ENCODE measurements around the gene TK1. TPM values are rescaled to one million over a fixed set of nuclear protein-coding genes. Genes with fewer than 3 reads are reported as not detected.
"Not testable (repeated sequence)": the region's sequence is repeated elsewhere in the genome, so short reads cannot be mapped to it uniquely, and the experiment has no call there.

The TK1 gene
- total RNA-seq, result 100 to 1,000 TPM; 121 to 136 TPM

DNA sequence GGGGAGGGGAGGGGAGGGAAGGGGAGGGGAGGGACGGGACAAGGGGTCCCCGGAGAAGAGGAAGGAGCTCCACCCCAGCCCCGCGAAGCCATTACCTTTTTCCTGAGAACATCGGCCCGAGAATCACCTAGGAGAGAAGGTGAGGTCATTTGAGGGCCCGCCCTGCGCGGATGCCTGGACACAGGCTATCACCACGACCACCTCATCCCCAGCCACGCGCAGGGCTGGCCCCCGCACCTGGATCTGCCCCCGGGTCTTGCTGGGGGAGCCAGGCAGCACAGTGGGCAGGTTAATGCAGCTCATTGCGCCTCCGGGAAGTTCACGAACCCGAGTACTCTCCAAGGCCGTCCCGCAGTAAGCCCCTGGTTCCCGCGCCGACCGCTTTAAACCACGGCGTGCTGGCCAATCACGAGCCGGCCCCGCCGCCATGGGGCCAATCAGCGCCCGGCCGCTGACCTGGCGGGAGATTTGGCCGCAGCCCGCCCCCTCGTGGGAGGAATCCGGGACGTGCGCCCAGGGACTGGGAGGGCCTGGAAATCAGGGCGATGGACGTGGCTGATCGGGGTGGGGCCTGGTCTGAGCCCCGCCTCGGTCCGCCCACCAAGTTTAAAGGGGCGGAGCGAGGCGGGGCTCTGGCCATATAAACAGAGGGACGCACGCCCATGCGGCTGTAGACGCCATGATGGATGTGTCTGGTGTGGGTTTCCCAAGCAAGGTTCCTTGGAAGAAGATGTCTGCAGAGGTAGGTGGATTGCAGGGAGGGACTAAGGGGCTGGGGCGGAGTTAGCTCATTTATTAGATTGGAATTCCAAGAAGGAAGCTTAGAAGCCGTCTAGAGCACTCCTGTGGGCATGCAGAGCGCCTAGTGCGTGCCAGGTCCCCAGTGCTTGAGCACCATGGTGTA is at the start of gene TK1, which contains the start of gene AFMID:
TK1 (minus strand) TSS at position 361 of the 904 bp plus-strand sequence; CDS start at position 303, 58 bp downstream.
AFMID (plus strand) TSS at position 671 of the 904 bp plus-strand sequence; CDS start at position 680, 9 bp downstream.
- CTCF ChIA-PET, result interaction anchor here (0.6 to 1.8 kb wide), 8 partner anchors 10 to 1204 kb away, joined by 3 to 17 read pairs (median 3); no protein-coding TSS in a partner anchor
- Mint-ChIP-seq H3K27me3 (no peaks in the 10 kb centered on the region), H3K36me3 (ENCODE audit: low read depth) (peaks cover 28% of the 10 kb centered on the region), H3K4me1 (peaks cover 45% of the 10 kb centered on the region), H3K27ac (peak within 1 kb of the TSS; percentile 88), H3K4me3 (peak within 1 kb of the TSS; percentile 78), H3K9me3 (no peaks in the 10 kb centered on the region)
- POLR2A ChIA-PET, result interaction anchor here (1.8 kb wide), 1 partner anchor 47 kb away, joined by 6 read pairs; no protein-coding TSS in a partner anchor
- DNase-seq, result peak; percentile 92

GRCh38 chr17:78235885-78236284 is 49.0 kb upstream of the TK1 start:
- no peaks in the 10 kb centered on the region for H3K36me3 Mint-ChIP-seq (ENCODE audit: low read depth)
- peaks cover 24% of the 10 kb centered on the region for H3K27me3 Mint-ChIP-seq
- H3K4me3 Mint-ChIP-seq, result no peak overlapping the region
- POLR2A ChIA-PET, result no interaction called here
- no peak for DNase-seq
- CTCF ChIA-PET, result interaction anchor here (0.6 to 3.6 kb wide), 6 partner anchors 8 to 100 kb away, joined by 3 to 27 read pairs (median 4); no protein-coding TSS in a partner anchor
- peaks cover 2% of the 10 kb centered on the region for H3K4me1 Mint-ChIP-seq
- H3K27ac Mint-ChIP-seq, result no peak overlapping the region
- H3K9me3 Mint-ChIP-seq, result no peaks in the 10 kb centered on the region

GRCh38 chr17:78235022-78235421 is 48.2 kb upstream of the TK1 start:
- H3K9me3 Mint-ChIP-seq; H3K4me3 Mint-ChIP-seq; H3K27ac Mint-ChIP-seq; DNase-seq; H3K4me1 Mint-ChIP-seq; POLR2A ChIA-PET; H3K36me3 Mint-ChIP-seq (ENCODE audit: low read depth): not testable (repeated sequence)
- H3K27me3 Mint-ChIP-seq, result peaks cover 32% of the 10 kb centered on the region
- CTCF ChIA-PET, result interaction anchor here (0.6 to 1.5 kb wide), 3 partner anchors 12 to 91 kb away, joined by 3 to 5 read pairs (median 4); no protein-coding TSS in a partner anchor

DNA sequence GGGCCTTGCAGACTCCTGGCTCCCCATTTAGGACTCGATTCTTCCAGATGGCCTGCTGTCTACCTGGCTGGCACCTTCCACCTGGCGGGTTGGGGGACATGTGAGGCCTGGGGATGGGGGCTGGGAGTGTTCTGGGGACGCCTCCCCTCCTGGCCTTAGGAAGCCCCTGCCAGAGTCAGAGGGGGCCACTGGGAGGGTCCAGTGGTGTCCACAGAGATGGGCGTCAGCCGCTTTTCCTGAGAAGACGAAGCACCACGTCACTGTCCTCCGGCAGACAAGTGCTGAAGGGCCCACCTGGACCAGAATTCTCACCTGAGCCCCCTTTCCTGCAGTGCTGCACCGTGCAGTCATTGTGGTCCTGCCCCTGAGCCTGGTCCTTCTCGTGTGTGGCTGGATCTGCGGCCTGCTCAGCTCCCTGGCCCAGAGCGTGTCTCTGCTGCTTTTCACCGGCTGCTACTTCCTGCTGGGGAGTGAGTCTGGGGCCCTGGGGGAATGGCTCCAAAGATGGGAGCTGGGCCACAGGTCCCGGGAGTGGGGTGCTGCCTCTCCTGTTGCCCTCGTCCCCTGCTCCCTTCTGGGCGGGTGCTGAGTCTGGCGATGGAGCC is 47.5 kb upstream of the TK1 start:
- CTCF ChIA-PET, result interaction anchor here (0.6 to 1.5 kb wide), 2 partner anchors 13 to 73 kb away, joined by 4 to 5 read pairs; no protein-coding TSS in a partner anchor
- Mint-ChIP-seq H3K36me3 (ENCODE audit: low read depth) (no peaks in the 10 kb centered on the region), H3K27ac (peak overlapping the region; percentile 57), H3K9me3 (no peaks in the 10 kb centered on the region), H3K4me3 (no peak overlapping the region), H3K27me3 (peaks cover 35% of the 10 kb centered on the region), H3K4me1 (peaks cover 4% of the 10 kb centered on the region)
- no peak for DNase-seq
- POLR2A ChIA-PET, result no interaction called here

DNA sequence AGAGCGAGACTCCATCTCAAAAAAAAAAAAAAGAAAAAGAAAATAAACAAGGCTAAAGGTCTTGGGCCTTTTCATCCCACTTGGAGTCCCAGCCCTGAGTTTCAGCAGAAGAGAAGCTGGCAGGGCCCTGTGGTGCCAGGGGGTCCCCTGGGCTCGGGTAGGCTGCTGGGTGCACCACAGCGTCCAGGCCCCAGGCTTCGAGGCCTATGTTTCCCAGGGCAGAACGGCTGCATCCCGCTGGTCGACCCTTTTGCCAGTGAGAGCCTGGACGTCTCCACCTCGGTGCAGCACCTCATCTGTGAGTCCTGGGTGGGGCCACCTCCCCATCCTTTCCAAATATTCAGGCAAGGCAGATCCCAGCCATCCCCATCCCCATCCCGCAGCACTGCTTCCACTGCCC is 46.8 kb upstream of the TK1 start:
- Mint-ChIP-seq H3K27ac (no peak overlapping the region), H3K9me3 (no peaks in the 10 kb centered on the region), H3K4me1 (peaks cover 4% of the 10 kb centered on the region), H3K36me3 (ENCODE audit: low read depth) (no peaks in the 10 kb centered on the region), H3K4me3 (no peak overlapping the region), H3K27me3 (peaks cover 38% of the 10 kb centered on the region)
- ChIA-PET POLR2A (no interaction called here), CTCF (interaction anchor here (0.6 kb wide), 1 partner anchor 824 kb away, joined by 3 read pairs; no protein-coding TSS in a partner anchor)
- DNase-seq, result no peak

DNA sequence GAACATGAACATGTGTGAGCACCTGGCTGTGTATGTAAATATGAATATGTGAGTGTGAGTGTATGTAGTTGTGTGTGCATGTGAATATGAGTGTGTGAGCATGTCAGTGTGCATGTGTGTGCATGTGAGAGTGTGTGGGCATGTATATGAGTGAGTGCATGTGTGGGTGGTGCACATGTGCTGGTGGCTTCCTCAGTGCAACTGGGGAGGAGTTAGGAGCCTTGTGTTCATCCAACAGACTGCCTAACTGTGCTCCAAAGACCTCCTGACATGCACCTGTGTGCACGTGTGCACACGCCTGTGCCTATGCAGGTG is 46.0 kb upstream of the TK1 start:
- DNase-seq, result no peak
- H3K27ac Mint-ChIP-seq, result no peak overlapping the region
- ChIA-PET POLR2A (no interaction called here), CTCF (interaction anchor here (1.2 to 1.3 kb wide), 2 partner anchors 10 to 18 kb away, joined by 5 to 6 read pairs; no protein-coding TSS in a partner anchor)
- peaks cover 41% of the 10 kb centered on the region for H3K27me3 Mint-ChIP-seq
- H3K9me3 Mint-ChIP-seq, result no peaks in the 10 kb centered on the region
- no peak overlapping the region for H3K4me3 Mint-ChIP-seq
- H3K36me3 Mint-ChIP-seq (ENCODE audit: low read depth), result no peaks in the 10 kb centered on the region
- peaks cover 4% of the 10 kb centered on the region for H3K4me1 Mint-ChIP-seq

DNA sequence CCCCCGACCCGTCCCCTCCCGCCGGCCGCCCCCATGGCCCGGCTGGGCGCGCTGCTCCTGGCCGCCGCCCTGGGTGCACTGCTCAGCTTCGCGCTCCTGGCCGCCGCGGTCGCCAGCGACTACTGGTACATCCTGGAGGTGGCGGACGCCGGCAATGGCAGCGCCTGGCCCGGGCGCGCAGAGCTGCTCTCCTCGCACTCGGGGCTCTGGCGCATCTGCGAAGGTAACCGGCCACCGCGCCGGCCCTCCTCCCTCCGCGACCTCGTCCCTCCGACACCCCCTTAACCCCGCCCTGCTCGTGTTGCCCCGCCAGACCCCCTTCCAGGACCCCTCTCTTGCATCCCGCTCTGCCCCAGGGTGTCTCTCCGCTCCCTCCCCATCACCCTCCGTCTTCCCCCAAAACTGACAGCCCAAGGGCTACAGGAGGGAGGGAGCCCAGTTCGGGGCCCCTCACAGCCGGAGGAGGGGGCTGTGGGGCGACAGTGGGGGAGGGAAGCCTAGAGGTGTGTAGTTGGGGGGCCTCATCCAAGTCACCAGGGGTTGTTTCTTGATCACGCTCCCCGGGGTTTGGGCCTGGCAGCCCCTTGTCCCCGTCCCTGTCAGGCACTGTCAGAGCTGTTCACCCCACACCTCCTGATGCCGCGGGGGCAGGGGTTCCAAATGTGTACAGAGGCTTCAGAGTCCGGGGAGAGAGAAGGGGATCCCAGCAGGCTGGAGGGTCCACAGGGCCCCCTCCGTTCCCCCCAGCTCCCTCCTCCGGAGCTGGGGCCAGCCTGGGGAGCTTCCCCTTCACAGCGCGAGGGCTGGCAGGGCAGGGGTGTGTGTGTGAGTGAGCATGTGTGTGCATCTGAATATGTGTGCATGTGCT is 45.4 kb upstream of the TK1 start:
- Mint-ChIP-seq H3K9me3 (no peaks in the 10 kb centered on the region), H3K4me1 (peaks cover 6% of the 10 kb centered on the region), H3K27ac (no peak overlapping the region), H3K4me3 (no peak overlapping the region), H3K36me3 (ENCODE audit: low read depth) (no peaks in the 10 kb centered on the region), H3K27me3 (peaks cover 45% of the 10 kb centered on the region)
- CTCF ChIA-PET, result interaction anchor here (1.0 to 1.3 kb wide), 3 partner anchors 10 to 19 kb away, joined by 3 to 6 read pairs (median 5); no protein-coding TSS in a partner anchor
- peak; percentile 51 for DNase-seq
- POLR2A ChIA-PET, result no interaction called here

DNA sequence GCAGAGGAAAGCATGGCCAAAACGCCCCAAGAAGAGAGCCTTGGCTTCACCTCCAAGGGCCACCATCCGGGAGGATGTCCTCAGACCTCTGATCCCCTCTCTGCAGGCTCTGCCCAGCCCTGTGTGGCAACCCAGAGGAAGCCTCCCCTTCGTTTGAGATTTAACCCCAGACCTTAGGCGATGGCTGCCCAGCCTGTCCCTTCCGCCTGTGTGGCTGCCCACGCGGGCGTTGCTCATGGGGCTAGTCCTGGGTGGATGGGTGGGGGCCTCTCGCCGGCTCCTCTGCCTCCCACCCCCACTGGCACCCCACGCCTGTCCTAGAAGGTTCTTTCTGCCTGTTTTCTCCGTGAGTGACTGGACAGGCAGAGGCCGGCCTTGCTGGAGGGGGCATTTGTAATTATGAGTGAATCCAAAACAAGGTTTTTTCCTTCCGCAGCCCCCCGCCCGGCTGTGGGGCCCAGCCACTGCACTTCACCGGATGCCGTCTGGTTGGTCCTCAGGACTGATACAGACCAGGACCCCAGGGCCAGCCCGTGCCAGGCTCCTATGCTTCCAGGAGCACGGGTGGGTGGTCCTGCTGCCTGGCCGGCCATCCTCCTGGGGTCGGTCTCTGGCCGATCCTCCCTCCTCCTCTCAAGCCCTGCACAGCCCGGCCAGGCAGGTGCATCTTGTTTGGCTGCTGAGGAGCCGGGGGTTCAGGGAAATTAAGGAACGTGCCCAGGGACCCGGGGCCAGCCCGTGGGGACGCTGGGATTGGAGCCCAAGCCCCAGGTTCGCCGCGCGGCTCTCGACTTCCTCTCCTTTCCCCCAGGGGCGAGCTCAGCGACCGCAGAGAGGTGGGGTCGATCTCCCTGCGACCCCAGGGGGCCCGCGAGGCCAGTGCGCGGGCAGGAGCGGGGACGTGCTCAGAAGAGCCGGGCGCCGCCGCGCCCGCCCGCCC is 44.4 kb upstream of the TK1 start, which contains the start of gene TMEM235:
TMEM235 (plus strand) TSS at position 636 of the 940 bp plus-strand sequence. CDS start 393 bp downstream, outside the sequence.
- H3K4me1 Mint-ChIP-seq, result peaks cover 9% of the 10 kb centered on the region
- H3K27ac Mint-ChIP-seq, result no peak within 1 kb of the TSS
- ChIA-PET POLR2A (no interaction called here), CTCF (interaction anchor here (1.0 to 1.3 kb wide), 3 partner anchors 11 to 20 kb away, joined by 3 to 6 read pairs (median 5); no protein-coding TSS in a partner anchor)
- no peaks in the 10 kb centered on the region for H3K36me3 Mint-ChIP-seq (ENCODE audit: low read depth)
- no peaks in the 10 kb centered on the region for H3K9me3 Mint-ChIP-seq
- peaks cover 45% of the 10 kb centered on the region for H3K27me3 Mint-ChIP-seq
- H3K4me3 Mint-ChIP-seq, result no peak within 1 kb of the TSS
- no peak for DNase-seq

- H3K9me3 Mint-ChIP-seq, result no peaks in the 10 kb centered on the region
- H3K36me3 Mint-ChIP-seq (ENCODE audit: low read depth), result peaks cover 4% of the 10 kb centered on the region
- H3K4me1 Mint-ChIP-seq, result peaks cover 9% of the 10 kb centered on the region
- H3K27me3 Mint-ChIP-seq, result peaks cover 45% of the 10 kb centered on the region
- ChIA-PET POLR2A (no interaction called here), CTCF (no interaction called here)
- H3K27ac Mint-ChIP-seq, result no peak overlapping the region
- no peak overlapping the region for H3K4me3 Mint-ChIP-seq
- DNase-seq, result no peak
These were observed 43.6 kb upstream of the TK1 start for GRCh38 chr17:78230252-78230962.

DNA sequence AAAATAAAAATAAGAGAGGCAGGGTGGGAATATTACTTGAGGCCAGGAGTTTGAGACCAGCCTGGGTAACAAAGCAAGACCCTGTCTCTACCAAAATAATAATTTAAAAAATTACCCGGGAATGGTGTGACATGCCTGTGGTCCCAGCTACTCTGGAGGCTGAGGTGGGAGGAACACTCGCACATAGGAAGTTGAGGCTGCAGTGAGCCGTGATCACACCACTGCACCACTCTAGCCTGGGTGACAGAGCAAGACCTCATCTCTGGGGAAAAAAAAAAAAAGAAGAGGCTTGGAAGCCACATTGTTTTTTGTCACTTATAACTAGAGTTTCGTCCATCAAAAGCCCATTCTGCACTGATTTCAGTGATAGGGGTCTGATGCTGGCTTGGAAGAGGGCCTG is 41.3 kb upstream of the TK1 start:
- CTCF ChIA-PET, result no interaction called here
- H3K4me1 Mint-ChIP-seq, result peaks cover 13% of the 10 kb centered on the region
- peaks cover 26% of the 10 kb centered on the region for H3K36me3 Mint-ChIP-seq (ENCODE audit: low read depth)
- H3K27ac Mint-ChIP-seq, result no peak overlapping the region
- no peak overlapping the region for H3K4me3 Mint-ChIP-seq
- POLR2A ChIA-PET, result no interaction called here
- peaks cover 41% of the 10 kb centered on the region for H3K27me3 Mint-ChIP-seq
- H3K9me3 Mint-ChIP-seq, result no peaks in the 10 kb centered on the region
- DNase-seq, result no peak

GRCh38 chr17:78227455-78227916 is 40.6 kb upstream of the TK1 start:
- no peak overlapping the region for H3K27ac Mint-ChIP-seq
- CTCF ChIA-PET, result interaction anchor here (1.2 to 2.4 kb wide), 4 partner anchors 8 to 25 kb away, joined by 3 to 16 read pairs (median 6); no protein-coding TSS in a partner anchor
- no peaks in the 10 kb centered on the region for H3K9me3 Mint-ChIP-seq

More at GRCh38 chr17:78227455-78227916, 40.6 kb upstream of the TK1 start:
- Mint-ChIP-seq H3K36me3 (ENCODE audit: low read depth) (peaks cover 33% of the 10 kb centered on the region), H3K4me3 (no peak overlapping the region), H3K4me1 (peaks cover 13% of the 10 kb centered on the region), H3K27me3 (peaks cover 36% of the 10 kb centered on the region)
- DNase-seq, result no peak
- POLR2A ChIA-PET, result interaction anchor here (0.6 kb wide), 1 partner anchor 369 kb away, joined by 3 read pairs; no protein-coding TSS in a partner anchor

Measured in activated CD4-positive, alpha-beta T cell treated with anti-CD3 and anti-CD28 coated beads, Interleukin-2, amount 10 ng/mL, durations not matched to agents 7 days and 5 days (primary cell).